NB4 (cell line): ENCODE data around the gene NAA40.
A peak's percentile ranks its signal among the peaks of the same experiment; 100 is the strongest.
"Not testable (repeated sequence)": the region's sequence is repeated elsewhere in the genome, so short reads cannot be mapped to it uniquely, and the experiment has no call there.

ENCODE experiments used
- DNase-seq: peaks from one replicate; pipeline ENCODE4 v3.0.0; 2010; ENCODE audit warnings: low read depth
- H3K4me3 ChIP-seq: one replicate; pipeline ENCODE4 v1.5.1; 2011; ENCODE audit warnings: mild to moderate bottlenecking, low read depth, low read length, moderate library complexity
- CTCF ChIP-seq: IDR thresholded peaks from one replicate; pipeline ENCODE4 v1.5.1; 2012; ENCODE audit warnings: low read depth, low read length
- MAX ChIP-seq: IDR thresholded peaks from 2 replicates; pipeline ENCODE4 v1.6.1; 2011; ENCODE audit warnings: low read depth, low read length
- MYC ChIP-seq: IDR thresholded peaks from 2 replicates; pipeline ENCODE4 v1.6.1; 2011; ENCODE audit warnings: low read depth, low read length
- POLR2A ChIP-seq: IDR thresholded peaks from 2 replicates; pipeline ENCODE4 v1.6.1; 2011; ENCODE audit warnings: mild to moderate bottlenecking; ENCODE audit not compliant: insufficient read length; ENCODE audit errors: extremely low read depth

NAA40 gene

GRCh38 chr11:63961608-63962412 lies 23.0 kb downstream of the NAA40 start:
- TF ChIP-seq POLR2A (no peak), CTCF (no peak), MAX (peak; percentile 86), MYC (peak; percentile 74)
- no peak overlapping the region for H3K4me3 ChIP-seq
- peak; percentile 93 for DNase-seq

GRCh38 chr11:63963895-63964294 lies 25.1 kb downstream of the NAA40 start:
- not testable (repeated sequence) for H3K4me3 ChIP-seq, DNase-seq

GRCh38 chr11:63966444-63966843 lies 27.6 kb downstream of the NAA40 start:
- TF ChIP-seq MYC, result no peak
- no peak for TF ChIP-seq CTCF
- no peak for TF ChIP-seq POLR2A
- no peak for TF ChIP-seq MAX
- no peak overlapping the region for H3K4me3 ChIP-seq
- no peak for DNase-seq

- H3K4me3 ChIP-seq, result no peak overlapping the region
- DNase-seq, result no peak
- TF ChIP-seq MAX, result no peak
- no peak for TF ChIP-seq POLR2A
- no peak for TF ChIP-seq MYC
- TF ChIP-seq CTCF, result no peak
These were observed 30.7 kb downstream of the NAA40 start for GRCh38 chr11:63969461-63969860.

GRCh38 chr11:63970902-63971301 lies 32.1 kb downstream of the NAA40 start:
- H3K4me3 ChIP-seq, result no peak overlapping the region
- no peak for TF ChIP-seq MYC
- TF ChIP-seq POLR2A, result no peak
- TF ChIP-seq CTCF, result no peak
- peak; percentile 63; the same call in 1 of the 2 replicates for TF ChIP-seq MAX
- peak; percentile 51 for DNase-seq

- DNase-seq, H3K4me3 ChIP-seq: not testable (repeated sequence)
These were observed 35.1 kb downstream of the NAA40 start for GRCh38 chr11:63973912-63974258.
